RWPE1 (cell line): ENCODE results near the gene CTNNA1.

ENCODE experiments used
- CTCF ChIA-PET: fragments of 350-600 bp; sonication (Branson Sonifier 250); formaldehyde crosslinking; extraction: SDS; loops from one replicate; lab custom pipeline; 2021; lab: Yijun Ruan, JAX
- POLR2A ChIA-PET: fragments of 400-600 bp; formaldehyde crosslinking; extraction: SDS; loops from one replicate; lab custom pipeline; 2020; ENCODE audit warnings: antibody characterized with exemption; ENCODE audit not compliant: low non-redundant PET; lab: Yijun Ruan, JAX
- DNase-seq: peaks from one replicate; pipeline ENCODE4 v3.0.0; 2012; ENCODE audit warnings: low spot score
- H3K27ac ChIP-seq: fragments of 450-650 bp; 2 replicates; pipeline ENCODE4 v1.5.1; 2017
- TF ChIP-seq, protein P1 (sequence below): fragments of 450-650 bp; conservative IDR thresholded peaks from 2 replicates; pipeline ENCODE4 v1.5.1; 2017; ENCODE audit warnings: low read depth, mild to moderate bottlenecking

CTNNA1 gene

DNA sequence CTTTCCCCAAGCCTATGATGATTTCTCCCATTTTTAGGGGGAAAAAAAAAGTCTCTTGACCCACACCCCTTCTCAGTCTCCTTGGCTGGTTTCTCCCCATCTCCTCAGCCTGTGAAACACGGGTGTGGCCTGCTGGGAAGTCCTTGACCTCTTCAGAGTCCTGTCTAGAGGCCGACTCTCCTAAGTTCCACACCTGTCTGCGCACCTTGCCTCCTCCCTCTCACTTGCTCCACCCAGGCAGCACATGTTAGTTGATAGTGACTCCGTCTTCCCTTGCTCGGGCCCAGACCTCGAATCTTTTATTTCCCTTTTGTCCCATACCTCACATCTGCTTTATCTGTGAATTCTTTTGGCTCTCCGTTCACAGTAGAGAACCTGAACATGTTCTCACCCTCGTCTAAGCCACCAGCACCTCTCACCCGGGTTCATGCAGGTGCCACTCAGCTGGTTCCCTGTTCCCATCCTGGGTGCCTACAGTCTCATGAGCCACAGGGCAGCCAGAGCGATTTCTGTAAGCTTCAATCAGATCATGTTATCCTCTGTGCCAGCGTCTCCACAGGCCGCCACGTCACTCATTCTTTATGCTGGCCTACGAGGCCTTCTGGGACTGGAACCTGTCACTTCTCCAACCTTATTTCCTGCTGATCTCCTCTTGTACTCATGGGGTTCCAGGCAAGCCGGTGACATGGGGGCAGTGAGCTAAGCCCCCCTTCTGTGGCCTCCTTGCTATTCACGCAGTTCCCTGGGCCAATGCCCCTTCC lies 173.6 kb downstream of the CTNNA1 start:
- no peak overlapping the region for H3K27ac ChIP-seq
- TF ChIP-seq, protein P1, sequence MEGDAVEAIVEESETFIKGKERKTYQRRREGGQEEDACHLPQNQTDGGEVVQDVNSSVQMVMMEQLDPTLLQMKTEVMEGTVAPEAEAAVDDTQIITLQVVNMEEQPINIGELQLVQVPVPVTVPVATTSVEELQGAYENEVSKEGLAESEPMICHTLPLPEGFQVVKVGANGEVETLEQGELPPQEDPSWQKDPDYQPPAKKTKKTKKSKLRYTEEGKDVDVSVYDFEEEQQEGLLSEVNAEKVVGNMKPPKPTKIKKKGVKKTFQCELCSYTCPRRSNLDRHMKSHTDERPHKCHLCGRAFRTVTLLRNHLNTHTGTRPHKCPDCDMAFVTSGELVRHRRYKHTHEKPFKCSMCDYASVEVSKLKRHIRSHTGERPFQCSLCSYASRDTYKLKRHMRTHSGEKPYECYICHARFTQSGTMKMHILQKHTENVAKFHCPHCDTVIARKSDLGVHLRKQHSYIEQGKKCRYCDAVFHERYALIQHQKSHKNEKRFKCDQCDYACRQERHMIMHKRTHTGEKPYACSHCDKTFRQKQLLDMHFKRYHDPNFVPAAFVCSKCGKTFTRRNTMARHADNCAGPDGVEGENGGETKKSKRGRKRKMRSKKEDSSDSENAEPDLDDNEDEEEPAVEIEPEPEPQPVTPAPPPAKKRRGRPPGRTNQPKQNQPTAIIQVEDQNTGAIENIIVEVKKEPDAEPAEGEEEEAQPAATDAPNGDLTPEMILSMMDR = no peak
- DNase-seq = no peak
- POLR2A ChIA-PET = no interaction called here
- CTCF ChIA-PET = no interaction called here

DNA sequence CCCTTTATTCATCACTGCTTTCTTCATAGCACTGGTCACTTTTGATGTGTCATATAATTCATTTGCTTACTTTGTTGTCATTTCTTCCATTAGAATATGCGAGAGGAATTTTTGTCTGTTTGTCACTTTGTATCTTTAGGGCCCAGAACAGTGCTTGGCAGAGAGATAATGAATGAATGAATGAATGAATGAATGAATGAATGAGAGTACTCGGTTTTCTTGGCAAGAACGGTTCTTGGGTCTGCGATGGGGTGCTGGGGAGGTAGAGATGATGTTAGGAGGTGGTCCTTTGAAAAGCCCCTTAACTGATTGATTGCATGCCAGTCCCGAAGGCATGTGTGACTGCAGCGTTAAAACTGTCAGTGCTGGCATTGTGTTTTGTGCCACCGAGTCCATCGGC lies 174.3 kb downstream of the CTNNA1 start:
- no peak for DNase-seq
- ChIA-PET CTCF (no interaction called here), POLR2A (no interaction called here)
- TF ChIP-seq, protein P1 = no peak
- H3K27ac ChIP-seq = no peak overlapping the region

DNA sequence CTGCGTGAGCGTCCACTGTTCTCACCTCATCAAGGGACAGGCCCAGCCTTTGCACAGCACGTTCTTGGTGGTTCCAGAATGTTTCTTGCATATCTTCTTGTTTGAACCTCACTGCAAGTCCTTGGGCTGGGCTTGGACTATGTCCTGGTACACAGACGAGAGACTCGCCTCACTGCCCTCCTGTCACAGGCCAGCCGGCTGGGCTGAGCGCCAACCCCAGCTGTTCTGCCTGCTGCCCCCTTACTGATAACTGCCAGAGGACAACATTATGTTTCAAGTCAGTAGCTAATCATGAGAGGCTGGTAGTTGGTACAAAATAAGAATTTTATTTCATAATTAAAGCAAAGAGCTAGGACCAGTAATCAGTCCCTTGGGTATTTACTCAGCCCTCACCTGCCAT lies 174.8 kb downstream of the CTNNA1 start:
- TF ChIP-seq, protein P1 = no peak
- H3K27ac ChIP-seq = no peak overlapping the region
- POLR2A ChIA-PET = no interaction called here
- CTCF ChIA-PET = no interaction called here
- no peak for DNase-seq

DNA sequence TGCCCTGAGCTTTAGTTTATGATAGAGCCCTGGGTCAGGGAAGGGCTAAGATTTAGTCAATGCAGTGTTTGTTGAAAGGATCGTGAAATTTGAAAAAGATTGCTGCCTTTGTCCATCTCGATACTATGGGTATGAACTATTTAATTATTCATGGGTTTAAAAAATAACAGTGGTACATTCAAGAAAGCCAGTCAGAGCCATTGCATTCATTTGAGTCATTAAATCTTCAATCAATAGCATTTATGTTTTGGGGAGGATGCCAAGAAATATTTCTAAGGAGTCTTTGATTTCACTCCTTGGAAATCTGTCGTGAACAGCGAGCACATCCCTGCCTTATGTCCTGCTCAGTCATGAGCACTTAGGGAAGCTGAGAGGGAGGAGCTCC lies 176.3 kb downstream of the CTNNA1 start:
- ChIA-PET POLR2A (no interaction called here), CTCF (interaction anchor here (0.6 kb wide), 2 partner anchors 36 to 317 kb away, joined by 4 read pairs; no protein-coding TSS in a partner anchor)
- H3K27ac ChIP-seq = no peak overlapping the region
- DNase-seq = no peak
- TF ChIP-seq, protein P1 = no peak

DNA sequence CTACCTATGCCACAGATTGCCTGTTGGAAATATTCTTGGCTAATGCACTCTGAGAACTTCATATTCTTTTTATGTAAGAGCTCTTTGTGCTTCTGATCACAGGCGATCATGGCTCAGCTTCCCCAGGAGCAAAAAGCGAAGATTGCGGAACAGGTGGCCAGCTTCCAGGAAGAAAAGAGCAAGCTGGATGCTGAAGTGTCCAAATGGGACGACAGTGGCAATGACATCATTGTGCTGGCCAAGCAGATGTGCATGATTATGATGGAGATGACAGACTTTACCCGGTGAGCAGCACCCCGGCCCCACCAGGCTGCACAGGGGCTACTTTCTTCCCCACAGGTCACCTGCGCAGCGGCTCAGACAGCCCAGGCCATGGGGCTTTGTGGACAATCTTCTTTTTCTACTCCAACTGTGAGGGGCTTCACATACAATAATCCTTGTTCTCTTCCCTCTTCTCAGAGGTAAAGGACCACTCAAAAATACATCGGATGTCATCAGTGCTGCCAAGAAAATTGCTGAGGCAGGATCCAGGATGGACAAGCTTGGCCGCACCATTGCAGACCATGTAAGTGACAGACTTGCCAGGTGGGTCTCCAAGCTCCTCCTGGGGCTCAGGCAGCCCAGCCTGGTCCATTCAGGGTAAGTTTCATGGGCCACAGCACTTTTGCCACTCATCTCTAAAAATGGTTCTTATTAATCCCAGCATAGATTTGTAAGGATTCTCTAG lies 177.3 kb downstream of the CTNNA1 start:
- TF ChIP-seq, protein P1 = no peak
- POLR2A ChIA-PET = no interaction called here
- CTCF ChIA-PET = no interaction called here
- H3K27ac ChIP-seq = 0 out of 2 replicates have a peak overlapping the region, but pooled peaks have one; percentile 2
- no peak for DNase-seq

DNA sequence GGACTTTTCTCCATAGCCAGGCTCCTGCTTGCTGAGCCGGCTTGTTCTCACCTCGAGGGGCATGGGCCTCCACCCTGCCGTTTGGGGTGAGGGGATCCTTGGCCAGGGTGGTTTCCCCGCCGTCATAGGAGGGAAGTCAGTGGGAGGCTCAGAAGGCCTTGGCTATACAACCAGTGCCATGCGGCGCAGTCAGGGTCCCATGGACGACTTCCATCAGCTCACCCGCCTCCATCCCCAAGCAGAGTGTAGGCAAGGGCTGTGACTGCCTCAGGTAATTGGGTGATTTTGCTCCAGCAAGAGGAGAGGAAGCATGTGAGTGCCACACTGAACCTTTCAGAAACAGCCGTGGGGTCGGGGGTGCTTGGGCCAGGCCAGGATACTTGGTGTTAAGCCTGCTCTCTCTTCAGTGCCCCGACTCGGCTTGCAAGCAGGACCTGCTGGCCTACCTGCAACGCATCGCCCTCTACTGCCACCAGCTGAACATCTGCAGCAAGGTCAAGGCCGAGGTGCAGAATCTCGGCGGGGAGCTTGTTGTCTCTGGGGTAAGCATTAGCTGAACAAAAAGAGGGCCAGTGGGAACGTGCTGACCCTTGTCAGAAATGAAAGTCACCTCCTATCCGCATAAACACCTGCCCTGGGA lies 179.1 kb downstream of the CTNNA1 start:
- H3K27ac ChIP-seq = no peak overlapping the region
- CTCF ChIA-PET = interaction anchor here (0.5 to 0.7 kb wide), 3 partner anchors 10 to 353 kb away, joined by 3 to 6 read pairs (median 4); no protein-coding TSS in a partner anchor
- no peak for DNase-seq
- POLR2A ChIA-PET = no interaction called here
- TF ChIP-seq, protein P1 = no peak
